SK-N-SH treated with all-trans-retinoic acid at 6 μM for 48 hours (cell line): Measurements from ENCODE around the gene LCN12.

ENCODE experiments used
- ATAC-seq: fragments of 200-7000 bp; cut with Tn5 transposase; 3 replicates; pipeline ENCODE4 v1.9.1; 2020; ENCODE audit warnings: mild to moderate bottlenecking, moderate library complexity
- ARNTL ChIP-seq: fragments of 450-650 bp; formaldehyde crosslinking; IDR thresholded peaks from 2 replicates; pipeline ENCODE4 v1.5.0; 2020; ENCODE audit warnings: low read depth, mild to moderate bottlenecking, moderate library complexity, borderline replicate concordance
- BACH2 ChIP-seq: fragments of 250-450 bp; sonication (Bioruptor Pico); IDR thresholded peaks from 2 replicates; pipeline ENCODE4 v1.9.0; 2021; ENCODE audit warnings: mild to moderate bottlenecking, borderline replicate concordance
- CSDC2 ChIP-seq: fragments of 250-450 bp; sonication (Bioruptor Pico); IDR thresholded peaks from 2 replicates; pipeline ENCODE4 v1.5.0; 2020; ENCODE audit warnings: mild to moderate bottlenecking, moderate library complexity
- CSRNP3 ChIP-seq: fragments of 250-450 bp; sonication (Bioruptor Pico); IDR thresholded peaks from 2 replicates; pipeline ENCODE4 v1.5.1; 2021; ENCODE audit warnings: mild to moderate bottlenecking, moderate library complexity
- ESRRG ChIP-seq: fragments of 250-450 bp; sonication (Bioruptor Pico); IDR thresholded peaks from 2 replicates; pipeline ENCODE4 v1.6.1; 2021; ENCODE audit warnings: mild to moderate bottlenecking
- GLIS3 ChIP-seq: fragments of 250-450 bp; sonication (Bioruptor Pico); IDR thresholded peaks from 2 replicates; pipeline ENCODE4 v1.5.0; 2020; ENCODE audit warnings: mild to moderate bottlenecking, moderate library complexity
- ISL1 ChIP-seq: fragments of 250-450 bp; sonication (Bioruptor Pico); IDR thresholded peaks from 2 replicates; pipeline ENCODE4 v2.1.2; 2022; ENCODE audit warnings: mild to moderate bottlenecking, moderate library complexity
- OSR1 ChIP-seq: fragments of 250-450 bp; sonication (Bioruptor Pico); IDR thresholded peaks from 2 replicates; pipeline ENCODE4 v1.8.0; 2022; ENCODE audit warnings: moderate library complexity, mild to moderate bottlenecking, inconsistent platforms
- PATZ1 ChIP-seq: fragments of 250-450 bp; sonication (Bioruptor Pico); IDR thresholded peaks from 2 replicates; pipeline ENCODE4 v1.8.0; 2020; ENCODE audit warnings: mild to moderate bottlenecking, moderate library complexity, borderline replicate concordance
- PPARA ChIP-seq: fragments of 250-450 bp; sonication (Bioruptor Pico); IDR thresholded peaks from 2 replicates; pipeline ENCODE4 v1.5.0; 2020; ENCODE audit warnings: mild to moderate bottlenecking, borderline replicate concordance
- RARB ChIP-seq: fragments of 250-450 bp; sonication (Bioruptor Pico); IDR thresholded peaks from 2 replicates; pipeline ENCODE4 v1.8.0; 2021; ENCODE audit warnings: mild to moderate bottlenecking, moderate library complexity
- SNAI2 ChIP-seq: fragments of 250-450 bp; sonication (Bioruptor Pico); IDR thresholded peaks from 2 replicates; pipeline ENCODE4 v1.5.0; 2020; ENCODE audit warnings: mild to moderate bottlenecking, moderate library complexity
- TCF4 ChIP-seq: fragments of 250-450 bp; sonication (Bioruptor Pico); IDR thresholded peaks from 2 replicates; pipeline ENCODE4 v1.8.0; 2021; ENCODE audit warnings: mild to moderate bottlenecking, moderate library complexity, borderline replicate concordance
- TOX ChIP-seq: fragments of 250-450 bp; sonication (Bioruptor Pico); IDR thresholded peaks from 2 replicates; pipeline ENCODE4 v1.8.0; 2021; ENCODE audit warnings: mild to moderate bottlenecking, moderate library complexity, borderline replicate concordance
- TSHZ2 ChIP-seq: fragments of 250-450 bp; sonication (Bioruptor Pico); IDR thresholded peaks from 2 replicates; pipeline ENCODE4 v1.5.0; 2020; ENCODE audit warnings: mild to moderate bottlenecking, moderate library complexity
- ZC3H10 ChIP-seq: fragments of 250-450 bp; sonication (Bioruptor Pico); IDR thresholded peaks from 2 replicates; pipeline ENCODE4 v1.5.1; 2021; ENCODE audit warnings: mild to moderate bottlenecking, moderate library complexity
- ZFP3 ChIP-seq: fragments of 250-450 bp; sonication (Bioruptor Pico); IDR thresholded peaks from 2 replicates; pipeline ENCODE4 v1.5.0; 2020; ENCODE audit warnings: mild to moderate bottlenecking, moderate library complexity
- ZFP30 ChIP-seq: fragments of 450-650 bp; formaldehyde crosslinking; IDR thresholded peaks from 2 replicates; pipeline ENCODE4 v1.5.0; 2022; ENCODE audit warnings: mild to moderate bottlenecking, moderate library complexity
- ZNF565 ChIP-seq: fragments of 450-650 bp; formaldehyde crosslinking; conservative IDR thresholded peaks from 2 replicates; pipeline ENCODE4 v1.5.0; 2020; ENCODE audit warnings: low read depth, mild to moderate bottlenecking, moderate library complexity
- ZNF70 ChIP-seq: fragments of 450-650 bp; formaldehyde crosslinking; IDR thresholded peaks from 2 replicates; pipeline ENCODE4 v1.5.0; 2020; ENCODE audit warnings: mild to moderate bottlenecking, moderate library complexity
- ZNF8 ChIP-seq: fragments of 450-650 bp; formaldehyde crosslinking; IDR thresholded peaks from 2 replicates; pipeline ENCODE4 v1.5.0; 2020; ENCODE audit warnings: mild to moderate bottlenecking, moderate library complexity
- TF ChIP-seq, protein P1 (sequence below): fragments of 250-450 bp; sonication (Bioruptor Pico); IDR thresholded peaks from 2 replicates; pipeline ENCODE4 v1.8.0; 2021; ENCODE audit warnings: low read depth, mild to moderate bottlenecking, moderate library complexity, borderline replicate concordance

Gene LCN12

DNA sequence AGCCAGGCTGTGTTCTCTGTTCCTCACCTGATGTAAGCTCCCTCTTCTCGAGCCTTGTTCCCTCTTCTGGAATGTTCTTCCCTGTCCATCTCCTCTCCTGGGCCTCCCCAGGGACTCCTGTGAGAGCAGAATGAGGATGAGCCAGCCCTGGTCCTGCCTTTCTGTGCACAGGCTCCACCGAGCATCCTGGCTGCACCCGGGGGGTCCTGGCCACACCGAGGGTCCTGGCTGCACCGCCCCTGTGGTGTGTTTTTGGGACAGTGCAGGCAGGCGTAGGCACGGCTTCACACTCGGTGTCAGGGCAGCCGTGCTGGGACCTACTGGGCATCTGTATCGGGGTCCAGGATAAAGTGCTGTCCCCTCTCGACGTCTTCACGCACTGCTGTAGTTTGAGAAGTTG is 25.3 kb upstream of the LCN12 start:
- TF ChIP-seq PATZ1: no peak
- TF ChIP-seq ZNF70: no peak
- TF ChIP-seq CSDC2 (CRISPR knock-in tag): no peak
- no peak for TF ChIP-seq ISL1 (CRISPR knock-in tag)
- TF ChIP-seq, protein P1, sequence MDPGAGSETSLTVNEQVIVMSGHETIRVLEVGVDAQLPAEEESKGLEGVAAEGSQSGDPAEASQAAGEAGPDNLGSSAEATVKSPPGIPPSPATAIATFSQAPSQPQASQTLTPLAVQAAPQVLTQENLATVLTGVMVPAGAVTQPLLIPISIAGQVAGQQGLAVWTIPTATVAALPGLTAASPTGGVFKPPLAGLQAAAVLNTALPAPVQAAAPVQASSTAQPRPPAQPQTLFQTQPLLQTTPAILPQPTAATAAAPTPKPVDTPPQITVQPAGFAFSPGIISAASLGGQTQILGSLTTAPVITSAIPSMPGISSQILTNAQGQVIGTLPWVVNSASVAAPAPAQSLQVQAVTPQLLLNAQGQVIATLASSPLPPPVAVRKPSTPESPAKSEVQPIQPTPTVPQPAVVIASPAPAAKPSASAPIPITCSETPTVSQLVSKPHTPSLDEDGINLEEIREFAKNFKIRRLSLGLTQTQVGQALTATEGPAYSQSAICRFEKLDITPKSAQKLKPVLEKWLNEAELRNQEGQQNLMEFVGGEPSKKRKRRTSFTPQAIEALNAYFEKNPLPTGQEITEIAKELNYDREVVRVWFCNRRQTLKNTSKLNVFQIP: no peak
- no peak for TF ChIP-seq OSR1 (CRISPR knock-in tag)
- TF ChIP-seq BACH2 (CRISPR knock-in tag): no peak
- no peak for TF ChIP-seq ESRRG (CRISPR knock-in tag)
- TF ChIP-seq ZNF8 (CRISPR knock-in tag): no peak
- no peak for TF ChIP-seq ARNTL (CRISPR knock-in tag)
- no peak for TF ChIP-seq ZFP30 (CRISPR knock-in tag)
- no peak for TF ChIP-seq RARB (CRISPR knock-in tag)
- TF ChIP-seq ZC3H10 (CRISPR knock-in tag): no peak
- no peak for TF ChIP-seq SNAI2 (CRISPR knock-in tag)
- TF ChIP-seq TSHZ2 (CRISPR knock-in tag): no peak
- TF ChIP-seq ZFP3: no peak
- no peak for ATAC-seq

DNA sequence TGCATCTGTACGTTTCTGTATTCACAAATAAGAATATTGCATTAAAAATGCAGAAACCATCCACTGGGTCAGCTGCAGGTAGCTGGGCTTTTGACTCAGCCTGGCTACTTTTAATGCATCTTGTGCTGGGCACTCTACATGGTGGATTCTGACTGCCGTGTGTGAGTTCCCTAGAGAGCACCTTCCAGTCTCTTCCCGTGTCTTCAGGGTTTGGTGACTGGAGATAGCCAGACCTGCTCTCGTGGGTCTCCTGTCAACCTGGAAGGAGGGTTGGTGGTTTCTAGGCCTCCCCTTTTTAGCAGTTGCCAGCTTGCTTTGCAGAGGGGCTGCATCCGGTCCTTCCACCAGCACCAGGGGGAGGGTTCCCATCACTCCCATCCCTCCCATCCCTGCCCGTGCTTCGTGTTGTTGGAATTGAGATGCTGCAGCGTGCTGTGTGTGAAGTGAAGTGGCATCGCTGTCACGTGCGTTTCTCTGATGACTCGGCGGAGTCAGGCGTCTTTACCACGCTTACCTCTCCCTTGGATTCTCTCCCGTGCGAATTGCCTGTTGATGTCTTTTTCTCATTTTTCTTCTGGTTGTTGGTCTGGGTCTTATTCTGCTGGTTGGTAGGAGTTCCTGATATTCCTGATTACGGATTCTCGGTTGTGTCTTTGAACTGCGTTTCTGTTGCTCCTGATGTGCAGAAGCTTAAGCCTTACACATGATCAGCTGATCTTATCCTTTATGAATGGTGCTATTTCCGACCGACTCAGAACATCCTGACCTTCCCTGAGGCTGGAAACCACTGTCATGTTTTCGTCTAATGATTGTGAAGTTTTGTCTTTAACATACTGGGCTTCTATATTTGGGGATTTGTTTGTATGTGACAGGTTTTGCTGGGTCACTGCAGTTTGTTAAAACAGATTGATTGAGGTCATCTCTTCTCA is 24.5 kb upstream of the LCN12 start:
- no peak for TF ChIP-seq TSHZ2 (CRISPR knock-in tag)
- TF ChIP-seq GLIS3 (CRISPR knock-in tag): no peak
- TF ChIP-seq ZFP3: no peak
- TF ChIP-seq ZNF70: no peak
- no peak for TF ChIP-seq ZC3H10 (CRISPR knock-in tag)
- no peak for TF ChIP-seq ESRRG (CRISPR knock-in tag)
- TF ChIP-seq ZFP30 (CRISPR knock-in tag): no peak
- no peak for TF ChIP-seq OSR1 (CRISPR knock-in tag)
- TF ChIP-seq PPARA: no peak
- no peak for TF ChIP-seq TOX (CRISPR knock-in tag)
- TF ChIP-seq CSDC2 (CRISPR knock-in tag): no peak
- no peak for TF ChIP-seq ARNTL (CRISPR knock-in tag)
- no peak for TF ChIP-seq ZNF8 (CRISPR knock-in tag)
- no peak for TF ChIP-seq CSRNP3 (CRISPR knock-in tag)
- no peak for TF ChIP-seq PATZ1
- TF ChIP-seq TCF4 (CRISPR knock-in tag): no peak
- TF ChIP-seq ZNF565 (CRISPR knock-in tag): no peak
- ATAC-seq: peak; percentile 16; the same call in 1 of the 3 replicates
